Measurements from ENCODE around the gene PPP2R5A.

- TF ChIP-seq CTCF (IDR thresholded peaks at IDR 0.05; ENCODE audit: insufficient read depth, low read length) (no peak), REST (IDR thresholded peaks at IDR 0.05; ENCODE audit: insufficient replicate concordance, low read depth) (no peak), POLR2AphosphoS5 (IDR thresholded peaks at IDR 0.05; ENCODE audit: low read depth) (no peak), SPI1 (IDR thresholded peaks at IDR 0.05; ENCODE audit: borderline replicate concordance, low read depth) (no peak), GABPA (IDR thresholded peaks at IDR 0.05; ENCODE audit: low read depth) (no peak)
These were observed 92.4 kb downstream of the PPP2R5A start for GRCh38 chr1:212377644-212378043.

Data from HL-60 (cell line).